ENCODE data around the gene HOXD3. TPM values are rescaled to one million over a fixed set of nuclear protein-coding genes. Genes with fewer than 3 reads are reported as not detected.

The HOXD3 gene
- total RNA-seq: 10 to 100 TPM; 10.5 to 11.7 (median 11.0) TPM

DNA sequence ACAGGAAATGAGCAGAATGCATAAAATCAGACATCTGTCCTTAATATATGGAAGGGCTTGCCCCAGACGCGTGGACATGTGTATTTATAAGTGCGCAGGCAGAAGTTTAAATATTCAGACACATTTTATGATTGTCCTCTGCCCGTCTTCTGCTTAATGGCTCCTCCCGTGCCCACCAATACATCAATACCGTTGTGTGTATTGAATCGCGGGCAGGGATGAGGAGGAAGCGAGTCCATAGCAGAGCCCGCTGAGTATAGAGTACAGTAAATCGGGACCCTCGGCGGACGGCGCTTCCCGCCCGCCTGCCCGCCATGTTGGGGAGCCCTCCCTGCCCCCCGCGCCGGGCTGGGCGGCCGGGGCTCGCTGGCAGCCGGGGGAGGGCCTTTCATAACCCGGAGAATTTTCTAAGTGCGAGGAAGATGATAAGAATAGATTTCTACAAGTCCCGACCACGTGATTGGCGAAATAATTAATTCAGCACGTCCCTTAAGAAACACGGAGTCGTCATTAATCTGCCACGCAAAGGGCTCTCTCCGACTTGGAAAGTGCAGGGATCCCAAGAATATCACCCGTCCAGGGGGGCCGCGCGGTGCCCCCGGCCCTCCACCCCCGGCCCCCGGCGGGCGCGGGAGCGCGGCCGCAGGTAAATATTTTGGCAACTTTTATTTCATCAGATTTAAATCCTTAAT lies at the start of gene HOXD3:
TSS of gene HOXD3 (plus strand) at position 501 of the 692 bp plus-strand sequence. CDS start 11,808 bp downstream, outside the sequence.
- peaks cover 0 to 27% (median 0%) of the 10 kb centered on the region in 3 donors for H3K36me3 ChIP-seq
- no peaks in the 10 kb centered on the region for H3K9me3 ChIP-seq
- peak within 1 kb of the TSS in 2 of 4 donors; percentile 16 to 21 for H3K4me3 ChIP-seq
- peaks cover 0 to 38% (median 9%) of the 10 kb centered on the region in 4 donors for H3K4me1 ChIP-seq
- no peak for DNase-seq (ENCODE audit: low spot score in 2 of 2)
- 25 to 41% methylated on average over 48 of the region's 48 CpGs for WGBS, 2 donors
- H3K27ac ChIP-seq: no peak within 1 kb of the TSS
- TF ChIP-seq CTCF (IDR thresholded peaks at IDR 0.05) (no peak), EP300 (IDR thresholded peaks at IDR 0.05) (no peak), POLR2A (IDR thresholded peaks at IDR 0.05) (no peak)
- peaks cover 3 to 92% of the 10 kb centered on the region in 2 donors for H3K27me3 ChIP-seq

DNA sequence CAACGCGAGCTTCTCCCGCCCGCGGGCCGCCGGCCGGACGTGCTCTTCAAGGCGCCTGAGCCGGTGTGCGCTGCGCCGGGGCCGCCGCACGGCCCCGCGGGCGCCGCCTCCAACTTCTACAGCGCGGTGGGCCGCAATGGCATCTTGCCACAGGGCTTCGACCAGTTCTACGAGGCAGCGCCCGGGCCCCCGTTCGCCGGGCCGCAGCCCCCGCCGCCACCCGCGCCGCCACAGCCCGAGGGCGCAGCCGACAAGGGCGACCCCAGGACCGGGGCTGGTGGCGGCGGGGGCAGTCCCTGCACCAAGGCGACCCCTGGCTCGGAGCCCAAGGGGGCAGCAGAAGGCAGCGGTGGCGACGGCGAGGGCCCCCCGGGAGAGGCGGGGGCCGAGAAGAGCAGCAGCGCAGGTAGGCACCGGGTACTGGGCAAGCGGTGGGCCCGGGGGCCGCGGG lies 49.4 kb upstream of the HOXD3 start:
- DNase-seq (ENCODE audit: low spot score in 2 of 2): no peak
- Histone ChIP-seq H3K9me3 (no peaks in the 10 kb centered on the region), H3K4me1 (peaks cover 0 to 56% (median 14%) of the 10 kb centered on the region in 4 donors), H3K27ac (no peak overlapping the region), H3K36me3 (no peaks in the 10 kb centered on the region), H3K4me3 (peak overlapping the region in 1 of 4 donors; percentile 28), H3K27me3 (peaks cover 5 to 97% of the 10 kb centered on the region in 2 donors)
- 2% methylated on average over 25 to 50 of the region's 59 CpGs for WGBS, 2 donors
- TF ChIP-seq EP300 (IDR thresholded peaks at IDR 0.05): no peak
- TF ChIP-seq CTCF (IDR thresholded peaks at IDR 0.05): no peak
- no peak for TF ChIP-seq POLR2A (IDR thresholded peaks at IDR 0.05)

GRCh38 chr2:176109192-176109901 lies 47.8 kb upstream of the HOXD3 start:
- DNase-seq (ENCODE audit: low spot score in 2 of 2): no peak
- 14 to 16% methylated on average over 26 of the region's 26 CpGs for WGBS, 2 donors
- TF ChIP-seq POLR2A (IDR thresholded peaks at IDR 0.05) (no peak), CTCF (IDR thresholded peaks at IDR 0.05) (no peak), EP300 (IDR thresholded peaks at IDR 0.05) (no peak)
- Histone ChIP-seq H3K9me3 (no peaks in the 10 kb centered on the region), H3K27me3 (peaks cover 5 to 97% of the 10 kb centered on the region in 2 donors), H3K4me3 (peak overlapping the region in 1 of 4 donors; percentile 0), H3K4me1 (peaks cover 0 to 50% (median 10%) of the 10 kb centered on the region in 4 donors), H3K36me3 (no peaks in the 10 kb centered on the region), H3K27ac (no peak overlapping the region)

GRCh38 chr2:176109946-176110345 lies 47.2 kb upstream of the HOXD3 start:
- Histone ChIP-seq H3K4me1 (peaks cover 0 to 44% (median 4%) of the 10 kb centered on the region in 4 donors), H3K27ac (no peak overlapping the region), H3K27me3 (peaks cover 0 to 97% of the 10 kb centered on the region in 2 donors), H3K36me3 (no peaks in the 10 kb centered on the region), H3K9me3 (no peaks in the 10 kb centered on the region), H3K4me3 (no peak overlapping the region)
- WGBS, 2 donors: 42 to 46% methylated on average over 4 of the region's 4 CpGs
- DNase-seq (ENCODE audit: low spot score in 2 of 2): no peak
- TF ChIP-seq POLR2A (IDR thresholded peaks at IDR 0.05) (no peak), CTCF (IDR thresholded peaks at IDR 0.05) (no peak), EP300 (IDR thresholded peaks at IDR 0.05) (no peak)
